Measurements from ENCODE around the gene PSD4. TPM values are rescaled to one million over a fixed set of nuclear protein-coding genes. Genes with fewer than 3 reads are reported as not detected.

PSD4 gene
- total RNA-seq, 1 experiment from 2014 or later: 1.0 TPM

- Histone ChIP-seq H3K14ac (ENCODE audit: insufficient read depth, low read length) (no peak overlapping the region), H3K23me2 (ENCODE audit: insufficient read length, low read depth, low read length, poor library complexity, severe bottlenecking) (no peaks in the 10 kb centered on the region), H3K9ac (ENCODE audit: extremely low read depth, insufficient read length, low read length) (no peak overlapping the region), H3K27me3 (ENCODE audit: insufficient read depth, low read length) (no peaks in the 10 kb centered on the region), H4K5ac (ENCODE audit: insufficient read length, low read depth, low read length) (no peak overlapping the region), H2BK120ac (ENCODE audit: low read depth, low read length, poor library complexity, severe bottlenecking) (no peak overlapping the region), H2BK15ac (ENCODE audit: low read depth, low read length) (no peak overlapping the region), H3K18ac (ENCODE audit: insufficient read length, low read depth, low read length) (no peak overlapping the region), H3K27ac (ENCODE audit: insufficient read length, low read depth, low read length) (no peak overlapping the region), H4K8ac (replicated peaks; ENCODE audit: insufficient read length, low read depth, low read length) (no peak overlapping the region), H3K56ac (ENCODE audit: insufficient read length, low read depth, low read length) (no peak overlapping the region), H3K4me2 (ENCODE audit: insufficient read depth, insufficient read length, low read length) (no peak overlapping the region), H2BK12ac (ENCODE audit: insufficient read length, low read depth, low read length) (no peak overlapping the region), H2AFZ (ENCODE audit: low read length) (no peak overlapping the region), H3K4ac (ENCODE audit: low read depth, low read length) (no peak overlapping the region), H2BK20ac (ENCODE audit: low read depth, low read length, poor library complexity, severe bottlenecking) (no peak overlapping the region), H4K20me1 (ENCODE audit: control insufficient read depth, insufficient read depth, insufficient read length) (no peaks in the 10 kb centered on the region), H3T11ph (ENCODE audit: low read length) (no peak overlapping the region), H3K4me1 (ENCODE audit: insufficient read depth, low read length) (no peaks in the 10 kb centered on the region; the same call in 1 of the 2 replicates), H2BK5ac (ENCODE audit: insufficient read length, low read length) (no peak overlapping the region), H2AK5ac (ENCODE audit: insufficient read length, low read length) (no peak overlapping the region), H4K91ac (ENCODE audit: insufficient read length, low read depth, low read length) (no peak overlapping the region), H3K9me3 (ENCODE audit: control insufficient read depth, low read depth, low read length) (no peaks in the 10 kb centered on the region), H3K23ac (ENCODE audit: insufficient read length, low read depth, low read length) (no peak overlapping the region), H3K79me1 (ENCODE audit: insufficient read depth, low read depth, low read length, poor library complexity, severe bottlenecking) (no peaks in the 10 kb centered on the region), H3K79me2 (ENCODE audit: insufficient read depth, low read length) (no peaks in the 10 kb centered on the region)
- DNase-seq: no peak
- no peak for TF ChIP-seq CTCF (conservative IDR thresholded peaks at IDR 0.05)
- no peaks in the 10 kb centered on the region; a peak in 1 of 5 replicates for H3K9me3 Mint-ChIP-seq
- no peaks in the 10 kb centered on the region; a peak in 1 of 7 replicates for H3K36me3 Mint-ChIP-seq (ENCODE audit: insufficient read depth in 1 of 3, low read depth in 3 of 3)
- H3K4me3 Mint-ChIP-seq: no peak overlapping the region
- peaks cover 7 to 13% of the 10 kb centered on the region in 2 experiments for H3K4me1 Mint-ChIP-seq
- WGBS (ENCODE audit: extremely low coverage, insufficient read length, low lambda C conversion rate): no CpG with 5 or more reads among the region's 1 CpG
- peaks cover 17% of the 10 kb centered on the region for H3K27me3 Mint-ChIP-seq (ENCODE audit: low read depth)
- no peak overlapping the region; a peak in 1 of 7 replicates for H3K27ac Mint-ChIP-seq
Observed at GRCh38 chr2:113190871-113191270, 17.1 kb downstream of the PSD4 start.
